Ascending aorta (tissue), 2 donors: ENCODE measurements around the gene CLK4. TPM values are rescaled to one million over a fixed set of nuclear protein-coding genes. Genes with fewer than 3 reads are reported as not detected.

Experiments used
- DNase-seq, 2 donors: peaks; one replicate each; pipeline ENCODE4 v3.0.0-alpha.2; 2019; ENCODE audit warnings: low spot score in 2 of 2
- H3K27ac ChIP-seq, 2 donors: fragments of 200-600 bp; sonication (generic); one replicate each; pipeline ENCODE4 v1.5.1; 2016 to 2017; ENCODE audit warnings: mild to moderate bottlenecking in 1 of 2
- H3K27me3 ChIP-seq: fragments of 200-600 bp; sonication (generic); one replicate; pipeline ENCODE4 v1.5.1; 2017
- H3K36me3 ChIP-seq, 2 donors: fragments of 200-600 bp; sonication (generic); one replicate each; pipeline ENCODE4 v1.5.1; 2016
- H3K4me1 ChIP-seq, 2 donors: fragments of 200-600 bp; sonication (generic); one replicate each; pipeline ENCODE4 v1.5.1; 2016 to 2017; ENCODE audit warnings: mild to moderate bottlenecking in 1 of 2
- H3K4me3 ChIP-seq, 2 donors: fragments of 200-600 bp; sonication (generic); one replicate each; pipeline ENCODE4 v1.5.1; 2016 to 2017; ENCODE audit warnings: mild to moderate bottlenecking in 1 of 2
- H3K9me3 ChIP-seq, 2 donors: fragments of 200-600 bp; sonication (generic); one replicate each; pipeline ENCODE4 v1.5.1; 2016
- intact Hi-C: fragments of 100-400 bp; cut with DNase I; formaldehyde crosslinking; loops from one replicate; pipeline ENCODE4 v1.15.1; 2023
- total RNA-seq: library from RNA; depleted of rRNA; stranded (reverse); fragments of >200 nt; gene quantifications from one replicate; pipeline ENCODE4 v1.1.0, GENCODE V29; 2016
- TF ChIP-seq, protein P1 (sequence below), 3 experiments: fragments of 200-600 bp in 2 of 3; fragments of 450-650 bp in 1 of 3; sonication (generic) in 2 of 3; IDR thresholded peaks; one replicate each; pipeline ENCODE4 v1.5.1; 2016 to 2019; ENCODE audit warnings: antibody characterized with exemption in 3 of 3, mild to moderate bottlenecking in 1 of 3, moderate library complexity in 1 of 3

Gene CLK4
- total RNA-seq, 1 donor from 2014 or later = 17.6 TPM

GRCh38 chr5:178632285-178632684 lies 5.4 kb upstream of the CLK4 start:
- no peaks in the 10 kb centered on the region for H3K9me3 ChIP-seq
- no peaks in the 10 kb centered on the region for H3K27me3 ChIP-seq
- TF ChIP-seq, protein P1, sequence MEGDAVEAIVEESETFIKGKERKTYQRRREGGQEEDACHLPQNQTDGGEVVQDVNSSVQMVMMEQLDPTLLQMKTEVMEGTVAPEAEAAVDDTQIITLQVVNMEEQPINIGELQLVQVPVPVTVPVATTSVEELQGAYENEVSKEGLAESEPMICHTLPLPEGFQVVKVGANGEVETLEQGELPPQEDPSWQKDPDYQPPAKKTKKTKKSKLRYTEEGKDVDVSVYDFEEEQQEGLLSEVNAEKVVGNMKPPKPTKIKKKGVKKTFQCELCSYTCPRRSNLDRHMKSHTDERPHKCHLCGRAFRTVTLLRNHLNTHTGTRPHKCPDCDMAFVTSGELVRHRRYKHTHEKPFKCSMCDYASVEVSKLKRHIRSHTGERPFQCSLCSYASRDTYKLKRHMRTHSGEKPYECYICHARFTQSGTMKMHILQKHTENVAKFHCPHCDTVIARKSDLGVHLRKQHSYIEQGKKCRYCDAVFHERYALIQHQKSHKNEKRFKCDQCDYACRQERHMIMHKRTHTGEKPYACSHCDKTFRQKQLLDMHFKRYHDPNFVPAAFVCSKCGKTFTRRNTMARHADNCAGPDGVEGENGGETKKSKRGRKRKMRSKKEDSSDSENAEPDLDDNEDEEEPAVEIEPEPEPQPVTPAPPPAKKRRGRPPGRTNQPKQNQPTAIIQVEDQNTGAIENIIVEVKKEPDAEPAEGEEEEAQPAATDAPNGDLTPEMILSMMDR (IDR thresholded peaks at IDR 0.05) = no peak
- intact Hi-C loops = no loop called here
- no peak for DNase-seq
- H3K36me3 ChIP-seq = no peaks in the 10 kb centered on the region
- H3K4me3 ChIP-seq = no peak overlapping the region
- no peaks in the 10 kb centered on the region for H3K4me1 ChIP-seq
- no peak overlapping the region for H3K27ac ChIP-seq

GRCh38 chr5:178630951-178631350 lies 4.1 kb upstream of the CLK4 start:
- TF ChIP-seq, protein P1 (IDR thresholded peaks at IDR 0.05) = no peak
- Histone ChIP-seq H3K4me3 (no peak overlapping the region), H3K27ac (no peak overlapping the region), H3K36me3 (no peaks in the 10 kb centered on the region), H3K9me3 (no peaks in the 10 kb centered on the region), H3K4me1 (no peaks in the 10 kb centered on the region), H3K27me3 (no peaks in the 10 kb centered on the region)
- no peak for DNase-seq
- intact Hi-C loops = no loop called here

GRCh38 chr5:178630475-178630930 lies 3.7 kb upstream of the CLK4 start:
- TF ChIP-seq, protein P1 (IDR thresholded peaks at IDR 0.05) = no peak

DNA sequence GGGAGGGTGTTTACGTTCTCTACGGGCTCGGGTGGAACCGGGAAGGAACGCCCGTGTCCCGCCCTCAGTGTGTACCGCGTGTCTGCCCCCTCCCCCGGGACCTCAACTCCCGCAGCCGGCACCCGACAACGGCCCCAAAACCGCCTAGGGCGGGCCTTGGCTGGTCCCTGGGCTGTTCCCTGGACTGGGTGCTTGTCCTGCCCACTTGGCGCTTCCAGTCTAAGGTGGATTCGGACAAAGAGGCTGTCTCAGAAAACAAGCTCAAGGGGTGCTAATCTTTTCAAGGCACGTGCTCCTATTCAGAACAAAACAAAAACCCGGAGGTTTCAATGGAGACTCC lies 379 bp upstream of the CLK4 start:
- TF ChIP-seq, protein P1 (IDR thresholded peaks at IDR 0.05) = no peak
- peaks cover 0 to 16% of the 10 kb centered on the region in 2 donors for H3K4me1 ChIP-seq
- peak overlapping the region; percentile 96 to 97 for H3K27ac ChIP-seq
- H3K27me3 ChIP-seq = no peaks in the 10 kb centered on the region
- peaks cover 3 to 10% of the 10 kb centered on the region in 2 donors for H3K36me3 ChIP-seq
- peak overlapping the region; percentile 88 to 91 for H3K4me3 ChIP-seq
- intact Hi-C loops = loop anchor here (2.0 to 10.0 kb wide), 9 partner anchors 36 to 1444 kb away; partner anchors contain the start of genes CANX, COL23A1, NHP2 and RNF130
- no peak for DNase-seq
- no peaks in the 10 kb centered on the region for H3K9me3 ChIP-seq

More at GRCh38 chr5:178630475-178630930, 3.7 kb upstream of the CLK4 start:
- Histone ChIP-seq H3K27me3 (no peaks in the 10 kb centered on the region), H3K4me1 (no peaks in the 10 kb centered on the region), H3K4me3 (no peak overlapping the region), H3K36me3 (no peaks in the 10 kb centered on the region), H3K9me3 (no peaks in the 10 kb centered on the region), H3K27ac (no peak overlapping the region)
- intact Hi-C loops = no loop called here
- DNase-seq = no peak

GRCh38 chr5:178625679-178626483 lies 969 bp downstream of the CLK4 start:
- peaks cover 0 to 16% of the 10 kb centered on the region in 2 donors for H3K4me1 ChIP-seq
- no peak for DNase-seq
- H3K27ac ChIP-seq = peak overlapping the region; percentile 96 to 97
- TF ChIP-seq, protein P1 (IDR thresholded peaks at IDR 0.05) = no peak
- no peaks in the 10 kb centered on the region for H3K9me3 ChIP-seq
- peak overlapping the region; percentile 88 to 91 for H3K4me3 ChIP-seq
- peaks cover 17 to 20% of the 10 kb centered on the region in 2 donors for H3K36me3 ChIP-seq
- no peaks in the 10 kb centered on the region for H3K27me3 ChIP-seq
- intact Hi-C loops = loop anchor here (1.0 to 10.0 kb wide), 10 partner anchors 35 to 1445 kb away; partner anchors contain the start of genes CANX, COL23A1, NHP2 and RNF130
